Hepatocyte (in vitro differentiated cells): Measurements from ENCODE around the gene PDS5A. TPM values are rescaled to one million over a fixed set of nuclear protein-coding genes. Genes with fewer than 3 reads are reported as not detected.
"Not testable (repeated sequence)": the region's sequence is repeated elsewhere in the genome, so short reads cannot be mapped to it uniquely, and the experiment has no call there.

Experiments
- DNase-seq: peaks from one replicate; pipeline ENCODE4 v3.0.0-alpha.2; 2016; ENCODE audit warnings: low spot score
- H2AFZ ChIP-seq: fragments of 200-600 bp; sonication (generic); 2 replicates; pipeline ENCODE4 v1.6.0; 2016; ENCODE audit warnings: antibody characterized with exemption, mild to moderate bottlenecking
- H3K27ac ChIP-seq: fragments of 200-600 bp; sonication (generic); 2 replicates; pipeline ENCODE4 v1.5.1; 2016; ENCODE audit warnings: mild to moderate bottlenecking
- H3K27me3 ChIP-seq: fragments of 200-600 bp; sonication (generic); 2 replicates; pipeline ENCODE4 v1.6.1; 2016
- H3K36me3 ChIP-seq: fragments of 200-600 bp; sonication (generic); replicated peaks from 2 replicates; pipeline ENCODE4 v1.5.1; 2016; ENCODE audit warnings: low read depth; ENCODE audit not compliant: insufficient read depth
- H3K4me1 ChIP-seq: fragments of 200-600 bp; sonication (generic); 2 replicates; pipeline ENCODE4 v1.5.1; 2016; ENCODE audit warnings: mild to moderate bottlenecking, moderate library complexity; ENCODE audit not compliant: insufficient read depth
- H3K4me2 ChIP-seq: fragments of 200-600 bp; sonication (generic); 2 replicates; pipeline ENCODE4 v1.6.0; 2016
- H3K4me3 ChIP-seq: fragments of 200-600 bp; sonication (generic); 2 replicates; pipeline ENCODE4 v1.5.1; 2016; ENCODE audit warnings: mild to moderate bottlenecking
- H3K79me2 ChIP-seq: fragments of 200-600 bp; sonication (generic); 2 replicates; pipeline ENCODE4 v1.6.0; 2017; ENCODE audit warnings: mild to moderate bottlenecking
- H3K9me2 ChIP-seq: fragments of 200-600 bp; sonication (generic); replicated peaks from 2 replicates; pipeline ENCODE4 v1.6.0; 2017; ENCODE audit warnings: mild to moderate bottlenecking; ENCODE audit not compliant: insufficient read depth
- H3K9me3 ChIP-seq: fragments of 200-600 bp; sonication (generic); 2 replicates; pipeline ENCODE4 v1.5.1; 2016; ENCODE audit warnings: low read depth, mild to moderate bottlenecking
- H4K20me1 ChIP-seq: fragments of 200-600 bp; sonication (generic); 2 replicates; pipeline ENCODE4 v1.6.0; 2016; ENCODE audit warnings: mild to moderate bottlenecking; ENCODE audit not compliant: insufficient read depth, poor library complexity, severe bottlenecking
- EZH2 ChIP-seq: fragments of 200-600 bp; sonication (generic); IDR thresholded peaks from 2 replicates; pipeline ENCODE4 v1.6.1; 2016; ENCODE audit warnings: antibody characterized with exemption, mild to moderate bottlenecking, borderline replicate concordance
- EZH2phosphoT487 ChIP-seq: fragments of 200-600 bp; sonication (generic); IDR thresholded peaks from one replicate; pipeline ENCODE4 v1.6.1; 2018; ENCODE audit warnings: antibody characterized with exemption, mild to moderate bottlenecking, low read depth, moderate library complexity; ENCODE audit not compliant: unreplicated experiment, severe bottlenecking
- WGBS: methylation state at CpG from one replicate; pipeline ENCODE4 v1.1.6; 2016; ENCODE audit warnings: low lambda C conversion rate; ENCODE audit errors: missing lambda C conversion rate; 5-methylcytosine and 5-hydroxymethylcytosine counted together
- polyA plus RNA-seq: library from polyadenylated mRNA; unstranded; fragments of >200 nt; fragmentation: Nextera tagmentation; extraction: Ambion mirVana; gene quantifications from 2 replicates; pipeline ENCODE4 v1.2.1, GENCODE V29; 2016
- total RNA-seq: library from RNA; depleted of rRNA; stranded (reverse); fragments of >200 nt; gene quantifications from 2 replicates; pipeline ENCODE4 v1.2.3, GENCODE V29; 2014
- TF ChIP-seq, protein P1 (sequence below): fragments of 200-600 bp; sonication (generic); IDR thresholded peaks from 2 replicates; pipeline ENCODE4 v1.5.1; 2016; ENCODE audit warnings: antibody characterized with exemption, mild to moderate bottlenecking; ENCODE audit not compliant: poor library complexity

Gene PDS5A, protein sequence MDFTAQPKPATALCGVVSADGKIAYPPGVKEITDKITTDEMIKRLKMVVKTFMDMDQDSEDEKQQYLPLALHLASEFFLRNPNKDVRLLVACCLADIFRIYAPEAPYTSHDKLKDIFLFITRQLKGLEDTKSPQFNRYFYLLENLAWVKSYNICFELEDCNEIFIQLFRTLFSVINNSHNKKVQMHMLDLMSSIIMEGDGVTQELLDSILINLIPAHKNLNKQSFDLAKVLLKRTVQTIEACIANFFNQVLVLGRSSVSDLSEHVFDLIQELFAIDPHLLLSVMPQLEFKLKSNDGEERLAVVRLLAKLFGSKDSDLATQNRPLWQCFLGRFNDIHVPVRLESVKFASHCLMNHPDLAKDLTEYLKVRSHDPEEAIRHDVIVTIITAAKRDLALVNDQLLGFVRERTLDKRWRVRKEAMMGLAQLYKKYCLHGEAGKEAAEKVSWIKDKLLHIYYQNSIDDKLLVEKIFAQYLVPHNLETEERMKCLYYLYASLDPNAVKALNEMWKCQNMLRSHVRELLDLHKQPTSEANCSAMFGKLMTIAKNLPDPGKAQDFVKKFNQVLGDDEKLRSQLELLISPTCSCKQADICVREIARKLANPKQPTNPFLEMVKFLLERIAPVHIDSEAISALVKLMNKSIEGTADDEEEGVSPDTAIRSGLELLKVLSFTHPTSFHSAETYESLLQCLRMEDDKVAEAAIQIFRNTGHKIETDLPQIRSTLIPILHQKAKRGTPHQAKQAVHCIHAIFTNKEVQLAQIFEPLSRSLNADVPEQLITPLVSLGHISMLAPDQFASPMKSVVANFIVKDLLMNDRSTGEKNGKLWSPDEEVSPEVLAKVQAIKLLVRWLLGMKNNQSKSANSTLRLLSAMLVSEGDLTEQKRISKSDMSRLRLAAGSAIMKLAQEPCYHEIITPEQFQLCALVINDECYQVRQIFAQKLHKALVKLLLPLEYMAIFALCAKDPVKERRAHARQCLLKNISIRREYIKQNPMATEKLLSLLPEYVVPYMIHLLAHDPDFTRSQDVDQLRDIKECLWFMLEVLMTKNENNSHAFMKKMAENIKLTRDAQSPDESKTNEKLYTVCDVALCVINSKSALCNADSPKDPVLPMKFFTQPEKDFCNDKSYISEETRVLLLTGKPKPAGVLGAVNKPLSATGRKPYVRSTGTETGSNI (N-terminal part only)
- total RNA-seq (69.2 and 74.0 TPM in 2 replicates), polyA plus RNA-seq (24.6 and 28.0 TPM in 2 replicates)

DNA sequence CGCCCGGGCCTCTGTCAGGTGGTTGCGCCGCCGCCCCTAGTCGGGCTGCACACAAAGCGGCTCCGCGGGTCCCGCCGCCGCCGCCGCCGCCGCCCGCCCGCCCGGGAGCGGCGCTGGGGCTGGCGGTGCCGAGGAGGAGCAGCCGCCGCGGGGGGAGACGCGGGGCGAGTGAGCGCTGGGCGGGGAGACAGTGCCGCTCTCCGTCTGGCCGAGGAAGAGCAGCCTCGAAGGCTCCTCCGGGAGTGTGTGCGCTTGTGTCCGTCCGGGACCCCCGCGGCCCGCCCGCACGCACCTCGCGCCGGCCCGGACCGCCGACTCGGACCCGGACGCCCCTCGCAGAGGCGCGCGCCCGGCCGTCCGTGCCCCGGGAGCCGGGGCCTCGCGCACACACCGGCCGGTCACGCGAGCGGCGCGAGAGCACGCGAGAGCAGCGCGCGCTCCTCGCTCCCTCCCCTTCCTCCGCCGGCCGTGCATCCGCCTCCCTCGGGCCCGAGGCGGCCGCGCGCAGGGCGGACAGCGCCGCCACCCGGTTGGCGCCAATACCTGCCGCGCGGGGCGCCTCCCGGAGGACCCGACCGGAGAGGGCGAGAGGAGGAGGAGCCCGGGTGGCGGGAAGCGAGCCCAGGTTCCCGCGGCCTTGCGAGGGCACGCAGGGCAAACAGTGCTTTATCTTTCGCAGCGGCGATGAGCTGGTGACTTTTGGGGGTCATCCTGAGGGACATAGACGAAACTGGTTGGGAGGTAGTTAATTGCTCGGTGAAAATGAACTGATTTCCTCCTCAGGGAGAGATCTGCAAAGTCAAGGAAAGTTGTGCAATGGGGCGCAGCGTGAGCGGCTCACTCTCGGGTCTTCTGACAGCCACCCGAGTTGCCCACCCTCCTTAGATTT, at the start of gene PDS5A:
Gene PDS5A, minus strand, starts transcription at position 423 of the 889 bp plus-strand sequence. CDS start 1,334 bp downstream, outside the sequence.
- Histone ChIP-seq H2AFZ (peak within 1 kb of the TSS; percentile 99), H3K4me1 (peaks cover 15% of the 10 kb centered on the region), H3K27me3 (no peaks in the 10 kb centered on the region), H3K27ac (peak within 1 kb of the TSS; percentile 98), H3K4me3 (peak within 1 kb of the TSS; percentile 100), H4K20me1 (peaks cover 20% of the 10 kb centered on the region), H3K36me3 (no peaks in the 10 kb centered on the region), H3K9me2 (no peaks in the 10 kb centered on the region), H3K79me2 (peaks cover 43% of the 10 kb centered on the region), H3K9me3 (no peaks in the 10 kb centered on the region), H3K4me2 (peak within 1 kb of the TSS; percentile 85)
- peak; percentile 96 for DNase-seq
- no peak for TF ChIP-seq EZH2
- TF ChIP-seq, protein P1, sequence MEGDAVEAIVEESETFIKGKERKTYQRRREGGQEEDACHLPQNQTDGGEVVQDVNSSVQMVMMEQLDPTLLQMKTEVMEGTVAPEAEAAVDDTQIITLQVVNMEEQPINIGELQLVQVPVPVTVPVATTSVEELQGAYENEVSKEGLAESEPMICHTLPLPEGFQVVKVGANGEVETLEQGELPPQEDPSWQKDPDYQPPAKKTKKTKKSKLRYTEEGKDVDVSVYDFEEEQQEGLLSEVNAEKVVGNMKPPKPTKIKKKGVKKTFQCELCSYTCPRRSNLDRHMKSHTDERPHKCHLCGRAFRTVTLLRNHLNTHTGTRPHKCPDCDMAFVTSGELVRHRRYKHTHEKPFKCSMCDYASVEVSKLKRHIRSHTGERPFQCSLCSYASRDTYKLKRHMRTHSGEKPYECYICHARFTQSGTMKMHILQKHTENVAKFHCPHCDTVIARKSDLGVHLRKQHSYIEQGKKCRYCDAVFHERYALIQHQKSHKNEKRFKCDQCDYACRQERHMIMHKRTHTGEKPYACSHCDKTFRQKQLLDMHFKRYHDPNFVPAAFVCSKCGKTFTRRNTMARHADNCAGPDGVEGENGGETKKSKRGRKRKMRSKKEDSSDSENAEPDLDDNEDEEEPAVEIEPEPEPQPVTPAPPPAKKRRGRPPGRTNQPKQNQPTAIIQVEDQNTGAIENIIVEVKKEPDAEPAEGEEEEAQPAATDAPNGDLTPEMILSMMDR, result peak; percentile 79
- WGBS, result 2% methylated on average over 74 of the region's 117 CpGs

DNA sequence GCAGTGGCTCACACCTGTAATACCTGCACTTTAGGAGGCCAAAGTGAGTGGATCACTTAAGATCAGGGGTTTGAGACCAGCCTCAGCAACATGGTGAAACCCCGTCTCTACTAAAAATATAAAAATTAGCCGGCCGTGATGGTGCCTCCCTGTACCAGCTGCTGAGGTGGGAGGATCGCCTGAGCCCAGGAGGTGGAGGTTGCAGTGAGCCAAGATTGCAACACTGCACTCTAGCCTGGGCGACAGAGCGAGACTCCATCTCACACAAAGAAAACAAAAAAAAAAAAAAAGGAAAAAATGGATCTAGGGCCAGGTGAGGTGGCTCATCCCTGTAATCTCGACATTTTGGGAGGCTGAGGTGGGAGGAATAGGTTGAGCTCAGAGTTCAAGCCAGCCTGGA, 46.3 kb upstream of the PDS5A start:
- H3K79me2 ChIP-seq, H2AFZ ChIP-seq, H3K9me2 ChIP-seq, H3K4me3 ChIP-seq, H4K20me1 ChIP-seq, H3K27me3 ChIP-seq, H3K4me2 ChIP-seq, DNase-seq, H3K9me3 ChIP-seq, H3K4me1 ChIP-seq, H3K27ac ChIP-seq, H3K36me3 ChIP-seq: not testable (repeated sequence)
- WGBS, result 87% methylated on average over 6 of the region's 7 CpGs

DNA sequence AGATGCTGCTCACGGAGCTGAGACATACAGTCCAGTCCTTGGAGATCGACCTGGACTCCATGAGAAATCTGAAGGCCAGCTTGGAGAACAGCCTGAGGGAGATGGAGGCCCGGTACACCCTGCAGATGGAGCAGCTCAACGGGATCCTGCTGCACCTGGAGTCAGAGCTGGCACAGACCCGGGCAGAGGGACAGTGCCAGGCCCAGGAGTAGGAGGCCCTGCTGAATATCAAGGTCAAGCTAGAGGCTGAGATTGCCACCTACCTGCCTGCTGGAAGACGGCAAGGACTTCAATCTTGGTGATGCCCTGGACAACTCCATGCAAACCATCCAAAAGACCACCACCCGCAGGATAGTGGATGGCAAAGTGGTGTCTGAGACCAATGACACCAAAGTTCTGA, 43.4 kb upstream of the PDS5A start:
- H3K79me2 ChIP-seq, H3K36me3 ChIP-seq, DNase-seq, H3K27ac ChIP-seq, H2AFZ ChIP-seq, H3K9me3 ChIP-seq, H3K4me1 ChIP-seq, H3K9me2 ChIP-seq, H3K27me3 ChIP-seq, H3K4me2 ChIP-seq, H4K20me1 ChIP-seq, H3K4me3 ChIP-seq: not testable (repeated sequence)
- 96% methylated on average over 7 of the region's 7 CpGs for WGBS

DNA sequence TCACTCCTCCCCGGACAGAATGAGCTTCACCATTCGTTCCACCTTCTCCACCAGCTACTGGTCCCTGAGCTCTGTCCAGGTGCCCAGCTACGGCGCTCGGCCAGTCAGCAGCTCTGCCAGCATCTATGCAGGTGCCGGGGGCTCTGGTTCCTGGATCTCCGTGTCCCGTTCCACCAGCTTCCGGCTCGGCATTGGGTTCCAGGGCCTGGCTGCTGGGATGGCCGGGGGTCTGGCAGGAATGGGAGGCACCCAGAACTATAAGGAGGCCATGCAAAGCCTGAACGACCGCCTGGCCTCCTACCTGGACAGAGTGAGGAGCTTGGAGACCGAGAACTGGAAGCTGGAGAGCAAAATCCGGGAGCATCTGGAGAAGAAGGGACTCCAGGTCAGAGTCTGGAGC, 42.5 kb upstream of the PDS5A start:
- H3K9me3 ChIP-seq, result no peaks in the 10 kb centered on the region
- WGBS, result 92% methylated on average over 15 of the region's 15 CpGs
- TF ChIP-seq, protein P1, result no peak
- no peak for TF ChIP-seq EZH2phosphoT487
- no peak for TF ChIP-seq EZH2

More for the DNA sequence above, 42.5 kb upstream of the PDS5A start:
- H3K27me3 ChIP-seq, result no peaks in the 10 kb centered on the region
- H4K20me1 ChIP-seq, result no peaks in the 10 kb centered on the region
- H2AFZ ChIP-seq, result no peak overlapping the region
- H3K27ac ChIP-seq, result no peak overlapping the region
- H3K4me3 ChIP-seq, result no peak overlapping the region
- no peaks in the 10 kb centered on the region for H3K79me2 ChIP-seq
- no peaks in the 10 kb centered on the region for H3K36me3 ChIP-seq
- H3K4me2 ChIP-seq, result no peak overlapping the region
- no peaks in the 10 kb centered on the region for H3K4me1 ChIP-seq
- no peaks in the 10 kb centered on the region for H3K9me2 ChIP-seq
- no peak for DNase-seq
